ENCODE results near the gene MYO9B. TPM values are rescaled to one million over a fixed set of nuclear protein-coding genes. Genes with fewer than 3 reads are reported as not detected.
A peak's percentile ranks its signal among the peaks of the same experiment; 100 is the strongest.

Gene MYO9B
- total RNA-seq, 1 experiment from 2014 or later: 74.6 TPM

DNA sequence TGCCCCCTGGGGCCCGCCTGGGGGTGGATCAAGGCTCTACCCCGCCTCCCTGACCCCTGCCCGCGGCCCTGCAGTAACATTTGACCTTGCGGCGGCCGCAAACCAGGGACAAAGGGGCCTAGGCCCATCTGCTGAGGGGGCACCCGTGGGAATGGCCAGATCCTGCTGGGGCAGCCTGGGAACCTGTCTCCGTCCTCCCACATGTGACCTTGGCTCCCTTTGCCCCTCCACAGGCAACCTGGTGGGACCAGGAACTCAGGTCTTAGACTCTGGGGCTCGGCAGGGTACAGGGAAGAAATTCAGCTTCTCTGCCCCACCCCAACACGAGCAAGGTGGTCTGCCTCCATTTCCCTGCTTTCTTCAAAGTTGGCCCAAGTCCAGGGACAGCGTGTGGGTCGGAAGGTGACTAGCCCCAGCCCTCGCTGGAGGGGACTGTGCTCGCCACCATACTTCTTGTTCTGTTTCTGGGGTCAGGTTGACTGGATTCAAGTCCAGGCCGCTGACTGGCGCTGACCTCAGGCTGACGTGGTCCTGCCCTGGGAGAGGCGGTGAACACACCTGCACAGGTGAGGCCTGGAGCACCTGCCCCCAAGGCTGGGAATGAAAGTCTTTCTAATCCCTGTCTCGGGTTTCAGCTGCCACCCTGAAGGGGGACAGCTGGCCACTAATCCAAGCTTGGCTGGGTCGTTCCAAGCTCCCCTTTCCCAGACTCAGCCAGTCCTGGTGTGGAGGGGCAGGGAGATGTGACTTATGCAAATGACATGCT is 172.6 kb downstream of the MYO9B start:
- CTCF ChIA-PET: interaction anchor here (0.9 to 1.2 kb wide), 2 partner anchors 13 to 19 kb away, joined by 5 to 7 read pairs; partner anchors contain the start of gene BABAM1
- intact Hi-C loops (cut with micrococcal nuclease): no loop called here
- H3K27ac ChIP-seq (ENCODE audit: low read depth, low read length): peak overlapping the region; percentile 80; the same call in 1 of the 2 replicates

More for the DNA sequence above, 172.6 kb downstream of the MYO9B start:
- no peaks in the 10 kb centered on the region for H3K9me2 ChIP-seq (ENCODE audit: insufficient read depth)
- RAD21 ChIA-PET (ENCODE audit: low non-redundant PET in 1 of 2, low total read pairs in 2 of 2, uncharacterized antibody in 2 of 2, unreplicated experiment in 2 of 2): interaction anchor here in 1 of 2 experiments (1.0 kb wide), 1 partner anchor 13 kb away, joined by 3 read pairs; no protein-coding TSS in a partner anchor
- no peak for DNase-seq (ENCODE audit: low read depth, low spot score)
- no peak overlapping the region for H3K4me3 ChIP-seq (replicated peaks in 1 of 2; ENCODE audit: low read depth in 1 of 2, low read length in 2 of 2)
- H3K4me2 ChIP-seq (ENCODE audit: low read length): peak overlapping the region; percentile 94
- POLR2A ChIA-PET: interaction anchor here (0.7 to 1.9 kb wide), 3 partner anchors 13 to 28 kb away, joined by 3 to 9 read pairs (median 7); partner anchors contain the start of gene OCEL1
- H3K79me2 ChIP-seq (ENCODE audit: insufficient read depth, low read length): peaks cover 20% of the 10 kb centered on the region
- peak overlapping the region; percentile 5 for H2AFZ ChIP-seq (ENCODE audit: low read depth, low read length, poor library complexity, severe bottlenecking)
- H3K9me3 ChIP-seq (ENCODE audit: control insufficient read depth in 1 of 2, insufficient read depth in 1 of 2, low read depth in 1 of 2, low read length in 2 of 2): no peaks in the 10 kb centered on the region
- H3K27me3 ChIP-seq (ENCODE audit: insufficient read depth, low read length): no peaks in the 10 kb centered on the region
- no peak overlapping the region; the same call in 1 of the 2 replicates for H3K9ac ChIP-seq (ENCODE audit: low read length)
- no TSS peak for BruUV-seq (replicated peaks)
- ATAC-seq: no peak
- no peaks in the 10 kb centered on the region for H3K36me3 ChIP-seq (ENCODE audit: control insufficient read depth in 1 of 2, insufficient read depth in 2 of 2, low read length in 2 of 2)
- H4K20me1 ChIP-seq (ENCODE audit: insufficient read depth): no peaks in the 10 kb centered on the region
- H3K4me1 ChIP-seq (ENCODE audit: control insufficient read depth in 1 of 2, insufficient read depth in 2 of 2, low read length in 2 of 2): peaks cover 42 to 58% of the 10 kb centered on the region in 2 experiments
- TF ChIP-seq POLR2AphosphoS5 (IDR thresholded peaks at IDR 0.05; ENCODE audit: low read depth, low read length) (no peak), EGR1 (IDR thresholded peaks at IDR 0.05; ENCODE audit: low read depth) (no peak), EZH2 (IDR thresholded peaks at IDR 0.05) (no peak), SP1 (IDR thresholded peaks at IDR 0.05; ENCODE audit: low read depth) (no peak), POLR2A (IDR thresholded peaks at IDR 0.05; ENCODE audit: borderline replicate concordance, extremely low read depth, insufficient read depth, insufficient read length) (no peak), RAD21 (IDR thresholded peaks at IDR 0.05; ENCODE audit: low read depth) (no peak), SRF (IDR thresholded peaks at IDR 0.05; ENCODE audit: low read depth) (no peak), EZH2phosphoT487 (IDR thresholded peaks at IDR 0.05; ENCODE audit: borderline replicate concordance) (no peak), ZNF274 (IDR thresholded peaks at IDR 0.05; ENCODE audit: low read depth, low read length) (no peak), TCF7L2 (IDR thresholded peaks at IDR 0.05; ENCODE audit: borderline replicate concordance, extremely low read depth, insufficient read depth, insufficient read length) (no peak), ZFX (IDR thresholded peaks at IDR 0.05) (no peak), FOSL1 (IDR thresholded peaks at IDR 0.05; ENCODE audit: low read depth) (no peak), CBX3 (IDR thresholded peaks at IDR 0.05; ENCODE audit: low read depth) (no peak), SIN3A (IDR thresholded peaks at IDR 0.05; ENCODE audit: low read depth) (no peak)
- TF ChIP-seq, protein P1, sequence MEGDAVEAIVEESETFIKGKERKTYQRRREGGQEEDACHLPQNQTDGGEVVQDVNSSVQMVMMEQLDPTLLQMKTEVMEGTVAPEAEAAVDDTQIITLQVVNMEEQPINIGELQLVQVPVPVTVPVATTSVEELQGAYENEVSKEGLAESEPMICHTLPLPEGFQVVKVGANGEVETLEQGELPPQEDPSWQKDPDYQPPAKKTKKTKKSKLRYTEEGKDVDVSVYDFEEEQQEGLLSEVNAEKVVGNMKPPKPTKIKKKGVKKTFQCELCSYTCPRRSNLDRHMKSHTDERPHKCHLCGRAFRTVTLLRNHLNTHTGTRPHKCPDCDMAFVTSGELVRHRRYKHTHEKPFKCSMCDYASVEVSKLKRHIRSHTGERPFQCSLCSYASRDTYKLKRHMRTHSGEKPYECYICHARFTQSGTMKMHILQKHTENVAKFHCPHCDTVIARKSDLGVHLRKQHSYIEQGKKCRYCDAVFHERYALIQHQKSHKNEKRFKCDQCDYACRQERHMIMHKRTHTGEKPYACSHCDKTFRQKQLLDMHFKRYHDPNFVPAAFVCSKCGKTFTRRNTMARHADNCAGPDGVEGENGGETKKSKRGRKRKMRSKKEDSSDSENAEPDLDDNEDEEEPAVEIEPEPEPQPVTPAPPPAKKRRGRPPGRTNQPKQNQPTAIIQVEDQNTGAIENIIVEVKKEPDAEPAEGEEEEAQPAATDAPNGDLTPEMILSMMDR (IDR thresholded peaks at IDR 0.05 in 2 of 3, conservative IDR thresholded peaks at IDR 0.05 in 1 of 3; ENCODE audit: borderline replicate concordance in 1 of 3, insufficient read depth in 1 of 3, low read depth in 2 of 3, low read length in 2 of 3): no peak
- TF ChIP-seq, protein P2, sequence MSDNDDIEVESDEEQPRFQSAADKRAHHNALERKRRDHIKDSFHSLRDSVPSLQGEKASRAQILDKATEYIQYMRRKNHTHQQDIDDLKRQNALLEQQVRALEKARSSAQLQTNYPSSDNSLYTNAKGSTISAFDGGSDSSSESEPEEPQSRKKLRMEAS (IDR thresholded peaks at IDR 0.05): no peak
- TF ChIP-seq, protein P3, sequence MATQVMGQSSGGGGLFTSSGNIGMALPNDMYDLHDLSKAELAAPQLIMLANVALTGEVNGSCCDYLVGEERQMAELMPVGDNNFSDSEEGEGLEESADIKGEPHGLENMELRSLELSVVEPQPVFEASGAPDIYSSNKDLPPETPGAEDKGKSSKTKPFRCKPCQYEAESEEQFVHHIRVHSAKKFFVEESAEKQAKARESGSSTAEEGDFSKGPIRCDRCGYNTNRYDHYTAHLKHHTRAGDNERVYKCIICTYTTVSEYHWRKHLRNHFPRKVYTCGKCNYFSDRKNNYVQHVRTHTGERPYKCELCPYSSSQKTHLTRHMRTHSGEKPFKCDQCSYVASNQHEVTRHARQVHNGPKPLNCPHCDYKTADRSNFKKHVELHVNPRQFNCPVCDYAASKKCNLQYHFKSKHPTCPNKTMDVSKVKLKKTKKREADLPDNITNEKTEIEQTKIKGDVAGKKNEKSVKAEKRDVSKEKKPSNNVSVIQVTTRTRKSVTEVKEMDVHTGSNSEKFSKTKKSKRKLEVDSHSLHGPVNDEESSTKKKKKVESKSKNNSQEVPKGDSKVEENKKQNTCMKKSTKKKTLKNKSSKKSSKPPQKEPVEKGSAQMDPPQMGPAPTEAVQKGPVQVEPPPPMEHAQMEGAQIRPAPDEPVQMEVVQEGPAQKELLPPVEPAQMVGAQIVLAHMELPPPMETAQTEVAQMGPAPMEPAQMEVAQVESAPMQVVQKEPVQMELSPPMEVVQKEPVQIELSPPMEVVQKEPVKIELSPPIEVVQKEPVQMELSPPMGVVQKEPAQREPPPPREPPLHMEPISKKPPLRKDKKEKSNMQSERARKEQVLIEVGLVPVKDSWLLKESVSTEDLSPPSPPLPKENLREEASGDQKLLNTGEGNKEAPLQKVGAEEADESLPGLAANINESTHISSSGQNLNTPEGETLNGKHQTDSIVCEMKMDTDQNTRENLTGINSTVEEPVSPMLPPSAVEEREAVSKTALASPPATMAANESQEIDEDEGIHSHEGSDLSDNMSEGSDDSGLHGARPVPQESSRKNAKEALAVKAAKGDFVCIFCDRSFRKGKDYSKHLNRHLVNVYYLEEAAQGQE (IDR thresholded peaks at IDR 0.05; ENCODE audit: low read depth): no peak
- TF ChIP-seq, protein P4, sequence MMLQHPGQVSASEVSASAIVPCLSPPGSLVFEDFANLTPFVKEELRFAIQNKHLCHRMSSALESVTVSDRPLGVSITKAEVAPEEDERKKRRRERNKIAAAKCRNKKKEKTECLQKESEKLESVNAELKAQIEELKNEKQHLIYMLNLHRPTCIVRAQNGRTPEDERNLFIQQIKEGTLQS (IDR thresholded peaks at IDR 0.05): no peak
- TF ChIP-seq, protein P5, sequence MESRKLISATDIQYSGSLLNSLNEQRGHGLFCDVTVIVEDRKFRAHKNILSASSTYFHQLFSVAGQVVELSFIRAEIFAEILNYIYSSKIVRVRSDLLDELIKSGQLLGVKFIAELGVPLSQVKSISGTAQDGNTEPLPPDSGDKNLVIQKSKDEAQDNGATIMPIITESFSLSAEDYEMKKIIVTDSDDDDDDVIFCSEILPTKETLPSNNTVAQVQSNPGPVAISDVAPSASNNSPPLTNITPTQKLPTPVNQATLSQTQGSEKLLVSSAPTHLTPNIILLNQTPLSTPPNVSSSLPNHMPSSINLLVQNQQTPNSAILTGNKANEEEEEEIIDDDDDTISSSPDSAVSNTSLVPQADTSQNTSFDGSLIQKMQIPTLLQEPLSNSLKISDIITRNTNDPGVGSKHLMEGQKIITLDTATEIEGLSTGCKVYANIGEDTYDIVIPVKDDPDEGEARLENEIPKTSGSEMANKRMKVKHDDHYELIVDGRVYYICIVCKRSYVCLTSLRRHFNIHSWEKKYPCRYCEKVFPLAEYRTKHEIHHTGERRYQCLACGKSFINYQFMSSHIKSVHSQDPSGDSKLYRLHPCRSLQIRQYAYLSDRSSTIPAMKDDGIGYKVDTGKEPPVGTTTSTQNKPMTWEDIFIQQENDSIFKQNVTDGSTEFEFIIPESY (IDR thresholded peaks at IDR 0.05; ENCODE audit: extremely low read depth, insufficient replicate concordance, low read length): no peak

All from HCT116 (cell line).